Epithelial cell of prostate (primary cell): ENCODE results near the gene BPIFB4.
"Not testable (repeated sequence)": the region's sequence is repeated elsewhere in the genome, so short reads cannot be mapped to it uniquely, and the experiment has no call there.

Experiments
- DNase-seq: peaks from one replicate; pipeline ENCODE4 v3.0.0-alpha.2; 2011; ENCODE audit warnings: low read depth, low spot score
- H3K27ac ChIP-seq: fragments of 450-650 bp; 2 replicates; pipeline ENCODE4 v1.5.1; 2017; ENCODE audit warnings: mild to moderate bottlenecking

Gene BPIFB4

GRCh38 chr20:33079259-33079658, at the start of gene BPIFB4:
Gene BPIFB4 (plus strand): TSS chr20:33079643. CDS start chr20:33081527, 1,884 bp downstream.
- no peak within 1 kb of the TSS for H3K27ac ChIP-seq
- no peak for DNase-seq

- no peak for DNase-seq
- H3K27ac ChIP-seq, result no peak overlapping the region
Observed at GRCh38 chr20:33030076-33030475, 49.4 kb upstream of the BPIFB4 start.

- no peak for DNase-seq
- H3K27ac ChIP-seq, result no peak overlapping the region
Observed at GRCh38 chr20:33030569-33030968, 48.9 kb upstream of the BPIFB4 start.

GRCh38 chr20:33031531-33031930, 47.9 kb upstream of the BPIFB4 start, which contains the start of gene BPIFB6:
Gene BPIFB6 (plus strand): TSS chr20:33031648. CDS start chr20:33031648, 0 bp downstream.
- no peak within 1 kb of the TSS for H3K27ac ChIP-seq
- DNase-seq, result no peak

GRCh38 chr20:33032555-33032954, 46.9 kb upstream of the BPIFB4 start:
- no peak overlapping the region for H3K27ac ChIP-seq
- no peak for DNase-seq

DNA sequence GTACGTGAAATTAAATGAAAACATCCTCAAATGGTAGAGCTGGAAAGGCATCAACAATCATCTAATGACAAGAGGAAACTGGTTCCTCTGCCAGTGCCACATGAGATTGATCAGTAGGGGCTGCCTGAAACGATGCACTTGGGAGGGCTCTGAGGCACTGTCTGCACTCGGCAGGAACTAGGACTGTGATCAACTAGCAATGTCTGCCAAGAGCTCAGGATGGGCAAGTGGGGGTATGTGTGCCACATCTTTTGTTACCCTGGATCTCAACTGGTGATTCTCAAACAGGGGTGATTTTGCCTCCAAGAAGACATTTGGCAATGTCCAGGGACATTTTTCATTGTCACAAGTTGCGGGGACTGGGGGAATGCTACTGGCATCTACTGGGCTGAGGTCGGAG, 46.1 kb upstream of the BPIFB4 start:
- DNase-seq, result no peak
- no peak overlapping the region for H3K27ac ChIP-seq

GRCh38 chr20:33034115-33034514, 45.3 kb upstream of the BPIFB4 start:
- H3K27ac ChIP-seq, result no peak overlapping the region
- no peak for DNase-seq

DNA sequence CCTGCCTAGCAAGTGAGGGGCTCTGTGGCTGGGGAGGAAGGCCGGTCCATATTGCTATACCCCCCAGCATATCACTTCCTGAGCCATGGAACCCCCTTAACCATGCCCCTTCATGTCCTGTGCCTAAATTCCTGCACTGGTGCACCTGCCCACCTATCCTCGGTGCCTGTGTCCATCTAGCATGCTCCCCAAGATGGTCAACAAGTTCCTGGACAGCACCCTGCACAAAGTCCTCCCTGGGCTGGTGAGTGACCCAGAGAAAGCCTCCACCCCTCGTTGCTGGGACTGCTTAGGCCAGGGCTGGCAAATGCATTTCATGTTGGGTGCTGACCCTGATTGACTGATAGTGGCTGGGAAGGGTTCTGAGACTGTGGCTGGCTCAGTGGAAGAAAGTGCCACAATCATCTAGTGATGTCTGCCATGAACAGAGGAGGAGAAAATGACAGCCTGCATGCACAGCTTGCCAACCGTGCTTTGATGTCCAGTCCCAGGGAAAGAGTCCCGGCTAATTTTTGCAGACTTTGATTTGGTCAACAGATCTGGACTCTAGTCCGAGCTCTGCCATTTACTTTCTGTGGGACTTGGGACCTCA, 44.4 kb upstream of the BPIFB4 start:
- no peak for DNase-seq
- H3K27ac ChIP-seq, result no peak overlapping the region

- H3K27ac ChIP-seq, result no peak overlapping the region
- DNase-seq, result no peak
Observed at GRCh38 chr20:33037456-33037855, 42.0 kb upstream of the BPIFB4 start.

GRCh38 chr20:33038243-33038642, 41.2 kb upstream of the BPIFB4 start:
- H3K27ac ChIP-seq, result no peak overlapping the region
- no peak for DNase-seq

- DNase-seq, result no peak
- H3K27ac ChIP-seq, result no peak overlapping the region
Observed at GRCh38 chr20:33042430-33042829, 37.0 kb upstream of the BPIFB4 start.

DNA sequence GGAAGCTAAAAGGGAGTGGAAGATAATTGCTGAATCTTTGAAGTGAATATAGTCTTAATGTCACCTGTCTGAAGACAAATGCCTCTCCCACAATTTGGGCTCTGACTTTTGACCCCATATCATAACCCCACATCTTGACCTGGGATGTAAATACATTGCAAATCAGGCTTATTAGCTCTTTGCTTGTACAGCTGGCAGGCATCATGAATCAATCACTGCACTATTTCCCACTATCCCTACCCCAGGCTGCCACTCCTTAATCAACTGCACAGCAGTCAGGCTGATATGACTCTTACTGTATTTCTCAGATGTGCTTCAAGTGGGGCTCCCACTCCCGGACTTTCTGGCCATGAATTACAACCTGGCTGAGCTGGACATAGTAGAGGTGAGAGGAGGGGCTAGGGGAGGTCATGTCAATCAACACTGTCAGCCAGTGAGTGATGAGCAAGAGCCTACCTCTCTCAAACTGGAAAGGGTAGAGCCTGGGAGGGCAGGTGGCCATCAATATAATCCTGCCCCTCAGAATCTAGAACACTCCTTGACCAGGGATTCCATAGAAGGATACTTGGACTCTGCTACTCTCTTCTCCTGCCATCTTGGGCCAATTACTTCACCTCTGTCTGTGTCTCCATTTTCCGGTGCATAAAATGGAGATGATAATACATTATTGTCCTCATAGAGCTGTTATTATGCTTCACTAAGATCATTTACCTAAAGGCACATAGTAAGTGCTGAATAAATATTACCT, 36.3 kb upstream of the BPIFB4 start:
- no peak overlapping the region for H3K27ac ChIP-seq
- no peak for DNase-seq

- no peak overlapping the region for H3K27ac ChIP-seq
- no peak for DNase-seq
Observed at GRCh38 chr20:33043731-33044181, 35.7 kb upstream of the BPIFB4 start.

DNA sequence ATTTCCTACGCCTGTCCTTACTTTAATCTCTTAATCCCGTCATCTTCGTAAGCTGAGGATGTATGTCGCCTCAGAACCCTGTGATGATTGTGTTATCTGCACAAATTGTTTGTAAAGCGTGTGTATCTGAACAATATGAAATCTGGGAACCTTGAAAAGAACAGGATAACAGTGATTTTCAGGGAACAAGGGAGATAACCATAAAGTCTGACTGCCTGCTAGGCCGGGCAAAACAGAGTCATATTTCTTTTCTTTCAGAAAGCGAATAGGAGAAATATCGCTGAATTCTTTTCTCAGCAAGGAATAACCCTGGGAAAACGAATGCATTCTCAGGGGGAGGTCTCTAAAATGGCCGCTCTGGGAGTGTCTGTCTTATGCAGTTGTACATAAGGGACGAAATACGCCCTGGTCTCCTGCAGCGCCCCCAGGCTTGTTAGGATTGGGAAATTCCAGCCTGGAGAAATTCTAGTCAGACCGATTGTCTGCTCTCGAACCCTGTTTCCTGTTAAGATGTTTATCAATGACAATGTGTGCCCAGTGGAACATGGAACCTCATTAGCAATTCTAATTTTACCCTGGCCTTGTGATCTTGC, 34.2 kb upstream of the BPIFB4 start:
- H3K27ac ChIP-seq, DNase-seq: not testable (repeated sequence)

DNA sequence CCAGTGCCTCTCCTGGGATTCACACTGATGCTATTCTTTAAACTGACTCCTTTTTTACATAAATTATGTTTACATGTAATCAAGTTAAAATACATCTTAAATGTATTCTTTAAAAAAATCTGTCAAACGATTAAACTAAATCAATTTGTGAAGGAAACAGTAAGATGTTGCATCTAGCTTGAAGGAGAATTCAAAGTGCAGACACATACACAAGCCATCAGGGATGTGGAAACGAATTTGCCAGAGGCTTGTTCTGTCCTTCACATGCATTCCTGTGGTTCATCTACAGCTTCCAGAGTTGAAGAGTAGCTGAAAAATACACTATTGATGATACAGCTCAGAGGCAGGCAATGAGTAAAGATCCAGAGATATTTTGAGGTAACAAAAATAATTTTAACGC, 33.0 kb upstream of the BPIFB4 start:
- H3K27ac ChIP-seq, result no peak overlapping the region
- no peak for DNase-seq

- no peak overlapping the region for H3K27ac ChIP-seq
- DNase-seq, result no peak
Observed at GRCh38 chr20:33051333-33051732, 28.1 kb upstream of the BPIFB4 start.

- no peak for DNase-seq
- no peak within 1 kb of the TSS for H3K27ac ChIP-seq
Observed at GRCh38 chr20:33053291-33054106, 25.9 kb upstream of the BPIFB4 start, which contains the start of gene BPIFB3. Gene BPIFB3 (plus strand): TSS chr20:33053903. CDS start chr20:33055436, 1,533 bp downstream.

GRCh38 chr20:33054381-33054780, 25.1 kb upstream of the BPIFB4 start:
- DNase-seq, result no peak
- H3K27ac ChIP-seq, result no peak overlapping the region

DNA sequence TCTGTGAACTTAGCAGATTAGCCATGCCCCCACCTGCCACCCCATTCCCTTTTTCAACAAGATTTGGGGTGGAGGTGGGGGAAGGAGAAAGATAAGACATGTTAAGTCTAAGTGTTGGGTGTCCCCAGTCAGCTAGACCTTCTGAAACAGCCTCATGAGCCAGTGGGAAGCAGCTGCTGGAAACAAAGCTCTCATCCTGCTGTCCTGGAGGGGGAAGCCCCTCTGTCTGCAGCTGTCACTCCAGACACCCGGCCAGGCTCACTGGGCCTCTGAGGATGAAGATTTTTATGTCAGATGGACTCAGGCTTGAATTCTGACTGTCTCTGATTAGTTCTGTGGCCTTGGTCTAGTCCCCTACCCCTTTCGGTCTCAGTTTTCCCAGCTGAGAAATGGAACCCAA, 24.7 kb upstream of the BPIFB4 start:
- no peak overlapping the region for H3K27ac ChIP-seq
- no peak for DNase-seq

DNA sequence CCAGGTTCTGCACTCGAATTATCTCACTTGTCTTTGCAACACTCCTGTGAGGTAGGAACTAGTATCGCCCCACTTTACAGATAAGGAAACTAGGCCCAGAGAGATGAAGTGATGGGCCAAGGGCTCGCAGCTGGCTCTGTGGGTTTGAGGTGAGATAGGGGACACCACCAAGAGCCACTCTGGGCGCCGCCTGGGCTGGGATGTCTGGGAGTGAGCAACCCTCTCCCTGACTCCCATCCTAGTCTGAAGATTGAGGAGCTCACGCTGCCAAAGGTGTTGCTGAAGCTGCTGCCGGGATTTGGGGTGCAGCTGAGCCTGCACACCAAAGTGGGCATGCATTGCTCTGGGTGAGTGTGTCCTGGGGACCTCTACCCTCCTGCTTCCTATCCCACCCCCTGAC, 20.3 kb upstream of the BPIFB4 start:
- no peak overlapping the region for H3K27ac ChIP-seq
- no peak for DNase-seq
